ENCODE measurements around the gene MAFF.

The MAFF gene

DNA sequence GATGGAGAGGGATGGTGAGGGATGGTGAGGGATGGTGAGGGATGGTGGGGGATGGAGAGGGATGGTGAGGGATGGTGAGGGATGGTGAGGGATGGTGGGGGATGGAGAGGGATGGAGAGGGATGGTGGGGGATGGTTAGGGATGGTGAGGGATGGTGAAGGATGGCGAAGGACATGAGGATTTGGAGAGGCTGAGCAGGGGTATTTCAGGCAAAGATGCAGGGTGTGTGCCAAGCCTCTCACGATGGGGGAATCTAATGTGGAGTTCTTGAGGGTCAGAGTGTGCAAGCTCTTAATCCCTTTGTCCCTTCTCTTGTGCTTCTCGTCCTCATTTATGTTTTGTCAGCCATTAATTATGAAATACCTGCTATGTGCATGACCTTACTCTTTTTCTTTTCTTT lies 12.7 kb upstream of the MAFF start:
- H3K27ac ChIP-seq (replicated peaks), result no peak overlapping the region
- no peak overlapping the region for H3K4me3 ChIP-seq (replicated peaks; ENCODE audit: insufficient read depth, low read length)
- TF ChIP-seq, protein P1, sequence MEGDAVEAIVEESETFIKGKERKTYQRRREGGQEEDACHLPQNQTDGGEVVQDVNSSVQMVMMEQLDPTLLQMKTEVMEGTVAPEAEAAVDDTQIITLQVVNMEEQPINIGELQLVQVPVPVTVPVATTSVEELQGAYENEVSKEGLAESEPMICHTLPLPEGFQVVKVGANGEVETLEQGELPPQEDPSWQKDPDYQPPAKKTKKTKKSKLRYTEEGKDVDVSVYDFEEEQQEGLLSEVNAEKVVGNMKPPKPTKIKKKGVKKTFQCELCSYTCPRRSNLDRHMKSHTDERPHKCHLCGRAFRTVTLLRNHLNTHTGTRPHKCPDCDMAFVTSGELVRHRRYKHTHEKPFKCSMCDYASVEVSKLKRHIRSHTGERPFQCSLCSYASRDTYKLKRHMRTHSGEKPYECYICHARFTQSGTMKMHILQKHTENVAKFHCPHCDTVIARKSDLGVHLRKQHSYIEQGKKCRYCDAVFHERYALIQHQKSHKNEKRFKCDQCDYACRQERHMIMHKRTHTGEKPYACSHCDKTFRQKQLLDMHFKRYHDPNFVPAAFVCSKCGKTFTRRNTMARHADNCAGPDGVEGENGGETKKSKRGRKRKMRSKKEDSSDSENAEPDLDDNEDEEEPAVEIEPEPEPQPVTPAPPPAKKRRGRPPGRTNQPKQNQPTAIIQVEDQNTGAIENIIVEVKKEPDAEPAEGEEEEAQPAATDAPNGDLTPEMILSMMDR (IDR thresholded peaks at IDR 0.05; ENCODE audit: insufficient read depth, low read length), result no peak
- TF ChIP-seq, protein P2, sequence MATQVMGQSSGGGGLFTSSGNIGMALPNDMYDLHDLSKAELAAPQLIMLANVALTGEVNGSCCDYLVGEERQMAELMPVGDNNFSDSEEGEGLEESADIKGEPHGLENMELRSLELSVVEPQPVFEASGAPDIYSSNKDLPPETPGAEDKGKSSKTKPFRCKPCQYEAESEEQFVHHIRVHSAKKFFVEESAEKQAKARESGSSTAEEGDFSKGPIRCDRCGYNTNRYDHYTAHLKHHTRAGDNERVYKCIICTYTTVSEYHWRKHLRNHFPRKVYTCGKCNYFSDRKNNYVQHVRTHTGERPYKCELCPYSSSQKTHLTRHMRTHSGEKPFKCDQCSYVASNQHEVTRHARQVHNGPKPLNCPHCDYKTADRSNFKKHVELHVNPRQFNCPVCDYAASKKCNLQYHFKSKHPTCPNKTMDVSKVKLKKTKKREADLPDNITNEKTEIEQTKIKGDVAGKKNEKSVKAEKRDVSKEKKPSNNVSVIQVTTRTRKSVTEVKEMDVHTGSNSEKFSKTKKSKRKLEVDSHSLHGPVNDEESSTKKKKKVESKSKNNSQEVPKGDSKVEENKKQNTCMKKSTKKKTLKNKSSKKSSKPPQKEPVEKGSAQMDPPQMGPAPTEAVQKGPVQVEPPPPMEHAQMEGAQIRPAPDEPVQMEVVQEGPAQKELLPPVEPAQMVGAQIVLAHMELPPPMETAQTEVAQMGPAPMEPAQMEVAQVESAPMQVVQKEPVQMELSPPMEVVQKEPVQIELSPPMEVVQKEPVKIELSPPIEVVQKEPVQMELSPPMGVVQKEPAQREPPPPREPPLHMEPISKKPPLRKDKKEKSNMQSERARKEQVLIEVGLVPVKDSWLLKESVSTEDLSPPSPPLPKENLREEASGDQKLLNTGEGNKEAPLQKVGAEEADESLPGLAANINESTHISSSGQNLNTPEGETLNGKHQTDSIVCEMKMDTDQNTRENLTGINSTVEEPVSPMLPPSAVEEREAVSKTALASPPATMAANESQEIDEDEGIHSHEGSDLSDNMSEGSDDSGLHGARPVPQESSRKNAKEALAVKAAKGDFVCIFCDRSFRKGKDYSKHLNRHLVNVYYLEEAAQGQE (IDR thresholded peaks at IDR 0.05; ENCODE audit: insufficient replicate concordance, low read depth), result no peak
- TF ChIP-seq GABPA (IDR thresholded peaks at IDR 0.05; ENCODE audit: low read depth) (no peak), POLR2AphosphoS5 (IDR thresholded peaks at IDR 0.05; ENCODE audit: low read depth) (no peak), SPI1 (IDR thresholded peaks at IDR 0.05; ENCODE audit: borderline replicate concordance, low read depth) (no peak)
- DNase-seq (ENCODE audit: low read depth in 1 of 2, low spot score in 1 of 2), result no peak
- H3K27me3 ChIP-seq (ENCODE audit: insufficient read depth, poor library complexity, severe bottlenecking), result no peaks in the 10 kb centered on the region

DNA sequence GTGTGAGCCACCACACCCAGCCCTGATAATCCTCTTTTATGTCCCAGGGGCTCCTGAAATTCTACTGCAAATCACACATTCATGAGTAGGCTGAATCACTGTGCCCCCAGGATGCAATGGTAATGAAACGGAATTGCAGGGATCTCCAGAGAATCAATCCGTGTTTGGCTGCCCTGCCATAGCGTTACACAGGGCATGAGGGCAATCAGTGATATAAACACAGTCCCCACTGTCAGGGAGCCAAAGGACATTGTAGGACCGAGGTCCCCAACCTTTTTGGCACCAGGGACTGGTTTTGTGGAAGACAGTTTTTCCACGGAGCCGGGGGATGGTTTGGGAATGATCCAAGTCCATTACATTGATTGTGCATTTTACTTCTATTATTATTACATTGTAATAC lies 11.2 kb upstream of the MAFF start:
- TF ChIP-seq, protein P1 (IDR thresholded peaks at IDR 0.05; ENCODE audit: insufficient read depth, low read length), result no peak
- TF ChIP-seq GABPA (IDR thresholded peaks at IDR 0.05; ENCODE audit: low read depth), result no peak
- no peak for TF ChIP-seq POLR2AphosphoS5 (IDR thresholded peaks at IDR 0.05; ENCODE audit: low read depth)
- TF ChIP-seq, protein P2 (IDR thresholded peaks at IDR 0.05; ENCODE audit: insufficient replicate concordance, low read depth), result no peak
- TF ChIP-seq SPI1 (IDR thresholded peaks at IDR 0.05; ENCODE audit: borderline replicate concordance, low read depth), result no peak
- H3K27me3 ChIP-seq (ENCODE audit: insufficient read depth, poor library complexity, severe bottlenecking), result no peaks in the 10 kb centered on the region
- no peak overlapping the region for H3K27ac ChIP-seq (replicated peaks)
- DNase-seq (ENCODE audit: low read depth in 1 of 2, low spot score in 1 of 2), result no peak
- no peak overlapping the region for H3K4me3 ChIP-seq (replicated peaks; ENCODE audit: insufficient read depth, low read length)

DNA sequence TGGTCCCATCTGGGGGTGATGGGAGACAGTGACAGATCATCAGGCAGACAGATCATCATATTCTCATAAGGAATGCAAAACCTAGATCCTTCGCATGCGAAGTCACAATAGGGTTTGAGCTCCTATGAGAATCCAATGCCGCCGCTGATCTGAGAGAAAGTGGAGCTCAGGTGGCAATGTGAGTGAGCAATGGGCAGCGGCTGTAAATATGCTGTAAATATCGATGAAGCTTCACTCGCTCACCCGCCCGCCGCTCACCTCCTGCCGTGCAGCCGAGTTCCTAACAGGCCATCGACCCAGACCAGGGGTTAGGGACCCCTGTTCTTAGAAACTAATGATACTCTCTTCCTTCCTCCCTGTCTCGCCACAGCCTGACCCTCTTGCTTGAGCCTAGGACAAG lies 10.7 kb upstream of the MAFF start:
- no peak for DNase-seq (ENCODE audit: low read depth in 1 of 2, low spot score in 1 of 2)
- TF ChIP-seq, protein P2 (IDR thresholded peaks at IDR 0.05; ENCODE audit: insufficient replicate concordance, low read depth), result no peak
- no peak for TF ChIP-seq GABPA (IDR thresholded peaks at IDR 0.05; ENCODE audit: low read depth)
- no peak for TF ChIP-seq SPI1 (IDR thresholded peaks at IDR 0.05; ENCODE audit: borderline replicate concordance, low read depth)
- no peak for TF ChIP-seq POLR2AphosphoS5 (IDR thresholded peaks at IDR 0.05; ENCODE audit: low read depth)
- TF ChIP-seq, protein P1 (IDR thresholded peaks at IDR 0.05; ENCODE audit: insufficient read depth, low read length), result no peak

More for the DNA sequence above, 10.7 kb upstream of the MAFF start:
- Histone ChIP-seq H3K27me3 (ENCODE audit: insufficient read depth, poor library complexity, severe bottlenecking) (no peaks in the 10 kb centered on the region), H3K4me3 (replicated peaks; ENCODE audit: insufficient read depth, low read length) (no peak overlapping the region), H3K27ac (replicated peaks) (no peak overlapping the region)
